Peyer's patch (tissue), 4 donors: Measurements from ENCODE around the gene LENEP. TPM values are rescaled to one million over a fixed set of nuclear protein-coding genes. Genes with fewer than 3 reads are reported as not detected.

ENCODE experiments used
- DNase-seq, 3 donors: peaks; one replicate each; pipeline ENCODE4 v3.0.0-alpha.2; 2017 to 2019
- H3K27ac ChIP-seq, 4 donors: fragments of 200-600 bp; sonication (generic); one replicate each; pipeline ENCODE4 v1.5.1; 2016 to 2019
- H3K27me3 ChIP-seq, 2 donors: fragments of 200-600 bp; sonication (generic); one replicate each; pipeline ENCODE4 v1.5.1; 2019
- H3K36me3 ChIP-seq, 3 donors: fragments of 200-600 bp; sonication (generic); one replicate each; pipeline ENCODE4 v1.5.1; 2016 to 2019
- H3K4me1 ChIP-seq, 4 donors: fragments of 200-600 bp; sonication (generic); one replicate each; pipeline ENCODE4 v1.5.1; 2016 to 2019
- H3K4me3 ChIP-seq, 4 donors: fragments of 200-600 bp; sonication (generic); 1 replicate in 3 of 4; 2 replicates in 1 of 4; pipeline ENCODE4 v1.5.1; 2016 to 2019; ENCODE audit warnings: mild to moderate bottlenecking in 1 of 4
- H3K9me3 ChIP-seq, 4 donors: fragments of 200-600 bp; sonication (generic); one replicate each; pipeline ENCODE4 v1.5.1; 2016 to 2019; ENCODE audit warnings: mild to moderate bottlenecking in 1 of 4
- POLR2A ChIP-seq, 2 donors: fragments of 450-650 bp; IDR thresholded peaks; one replicate each; pipeline ENCODE4 v1.5.1; 2017; ENCODE audit warnings: antibody characterized with exemption in 2 of 2, mild to moderate bottlenecking in 2 of 2, moderate library complexity in 2 of 2
- total RNA-seq, 4 donors: library from RNA; depleted of rRNA; stranded (reverse); fragments of >200 nt; gene quantifications; one replicate each; pipeline ENCODE4 v1.1.0, GENCODE V29; 2016
- TF ChIP-seq, protein P1 (sequence below), 6 experiments: fragments of 450-650 bp in 4 of 6; fragments of 200-600 bp in 2 of 6; sonication (generic) in 1 of 6; IDR thresholded peaks; one replicate each; pipeline ENCODE4 v1.5.1; 2017 to 2019; ENCODE audit warnings: antibody characterized with exemption in 6 of 6, mild to moderate bottlenecking in 3 of 6, moderate library complexity in 1 of 6

LENEP gene
- total RNA-seq, 4 donors from 2014 or later: not detected

DNA sequence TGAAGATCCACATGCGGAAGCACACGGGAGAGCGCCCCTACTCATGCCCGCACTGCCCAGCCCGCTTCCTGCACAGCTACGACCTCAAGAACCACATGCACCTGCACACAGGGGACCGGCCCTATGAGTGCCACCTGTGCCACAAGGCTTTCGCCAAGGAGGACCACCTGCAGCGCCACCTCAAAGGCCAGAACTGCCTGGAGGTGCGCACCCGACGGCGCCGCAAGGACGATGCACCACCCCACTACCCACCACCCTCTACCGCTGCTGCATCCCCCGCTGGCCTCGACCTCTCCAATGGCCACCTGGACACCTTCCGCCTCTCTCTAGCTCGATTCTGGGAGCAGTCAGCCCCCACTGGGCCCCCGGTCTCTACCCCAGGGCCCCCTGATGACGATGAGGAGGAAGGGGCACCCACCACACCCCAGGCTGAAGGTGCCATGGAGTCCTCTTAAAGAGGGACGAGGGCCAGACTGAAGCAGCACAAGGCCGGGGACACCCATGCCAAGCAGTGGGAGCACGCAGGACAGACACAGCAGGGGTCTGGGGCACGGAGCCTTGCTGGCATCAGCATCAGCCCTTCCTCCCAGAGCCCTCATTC, 22.9 kb downstream of the LENEP start:
- peaks cover under 1 to 67% (median 39%) of the 10 kb centered on the region in 4 donors for H3K4me1 ChIP-seq
- peak overlapping the region in 2 of 4 donors; percentile 42 to 49 for H3K4me3 ChIP-seq
- DNase-seq: peak; percentile 53 to 86 (median 82)
- TF ChIP-seq, protein P1, sequence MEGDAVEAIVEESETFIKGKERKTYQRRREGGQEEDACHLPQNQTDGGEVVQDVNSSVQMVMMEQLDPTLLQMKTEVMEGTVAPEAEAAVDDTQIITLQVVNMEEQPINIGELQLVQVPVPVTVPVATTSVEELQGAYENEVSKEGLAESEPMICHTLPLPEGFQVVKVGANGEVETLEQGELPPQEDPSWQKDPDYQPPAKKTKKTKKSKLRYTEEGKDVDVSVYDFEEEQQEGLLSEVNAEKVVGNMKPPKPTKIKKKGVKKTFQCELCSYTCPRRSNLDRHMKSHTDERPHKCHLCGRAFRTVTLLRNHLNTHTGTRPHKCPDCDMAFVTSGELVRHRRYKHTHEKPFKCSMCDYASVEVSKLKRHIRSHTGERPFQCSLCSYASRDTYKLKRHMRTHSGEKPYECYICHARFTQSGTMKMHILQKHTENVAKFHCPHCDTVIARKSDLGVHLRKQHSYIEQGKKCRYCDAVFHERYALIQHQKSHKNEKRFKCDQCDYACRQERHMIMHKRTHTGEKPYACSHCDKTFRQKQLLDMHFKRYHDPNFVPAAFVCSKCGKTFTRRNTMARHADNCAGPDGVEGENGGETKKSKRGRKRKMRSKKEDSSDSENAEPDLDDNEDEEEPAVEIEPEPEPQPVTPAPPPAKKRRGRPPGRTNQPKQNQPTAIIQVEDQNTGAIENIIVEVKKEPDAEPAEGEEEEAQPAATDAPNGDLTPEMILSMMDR (IDR thresholded peaks at IDR 0.05): no peak
- TF ChIP-seq POLR2A (IDR thresholded peaks at IDR 0.05): no peak
- H3K36me3 ChIP-seq: peaks cover 0 to 42% (median 0%) of the 10 kb centered on the region in 3 donors
- H3K27me3 ChIP-seq: no peaks in the 10 kb centered on the region
- H3K27ac ChIP-seq: peak overlapping the region; percentile 85 to 99 (median 92)
- no peaks in the 10 kb centered on the region for H3K9me3 ChIP-seq

DNA sequence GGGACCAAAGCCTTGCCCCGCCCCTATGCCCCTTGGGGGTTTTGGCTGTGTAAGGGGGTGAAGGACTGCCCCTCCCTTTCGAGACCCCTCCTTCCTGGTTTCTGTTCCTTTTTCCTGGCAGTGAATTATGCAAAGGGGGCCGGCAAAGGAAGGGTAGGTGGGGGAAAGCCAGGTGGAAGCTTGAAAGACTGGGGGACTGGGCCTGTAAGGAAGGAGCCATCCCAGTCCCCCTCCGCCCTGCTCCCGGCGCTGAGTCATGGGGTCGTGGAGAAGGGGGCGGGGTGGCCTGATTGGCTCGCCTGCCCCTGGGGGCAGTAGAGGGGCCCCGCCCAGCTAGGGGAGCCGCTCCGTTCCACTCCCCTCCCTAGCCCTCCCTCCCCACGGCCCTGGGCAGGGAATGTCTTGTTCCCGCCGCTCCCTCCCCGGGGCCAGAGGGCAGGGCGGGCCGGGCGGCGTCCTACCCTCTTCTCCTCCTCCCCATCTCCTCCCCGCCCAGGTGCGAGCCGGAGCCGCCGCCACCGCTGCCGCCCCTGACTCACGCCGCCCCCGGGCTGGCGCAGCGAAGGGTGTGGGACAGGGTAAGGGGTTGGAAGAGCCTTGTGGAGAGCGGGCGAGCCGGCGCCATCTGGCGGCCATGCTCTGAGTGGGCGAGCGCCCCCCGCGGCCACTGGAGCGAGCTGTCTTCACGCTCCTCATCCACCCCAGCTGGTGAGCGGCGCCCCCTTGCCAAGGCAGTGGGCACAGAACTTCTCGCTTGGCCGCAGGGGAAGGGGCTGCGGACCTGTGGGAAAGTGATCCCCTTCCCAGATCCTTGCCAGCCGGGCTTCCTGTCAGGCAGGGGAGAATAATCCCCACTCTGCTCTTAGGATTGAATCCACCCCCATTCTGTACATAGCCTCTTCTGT, 23.9 kb downstream of the LENEP start:
- peak; percentile 32 to 69 for TF ChIP-seq POLR2A (IDR thresholded peaks at IDR 0.05)
- TF ChIP-seq, protein P1 (IDR thresholded peaks at IDR 0.05): peak; percentile 99 to 100 (median 99)
- peak; percentile 90 to 98 (median 95) for DNase-seq
- Histone ChIP-seq H3K4me1 (peaks cover 0 to 57% (median 31%) of the 10 kb centered on the region in 4 donors), H3K27ac (peak overlapping the region; percentile 85 to 99 (median 92)), H3K9me3 (no peaks in the 10 kb centered on the region), H3K36me3 (peaks cover 0 to 42% (median 0%) of the 10 kb centered on the region in 3 donors), H3K27me3 (no peaks in the 10 kb centered on the region), H3K4me3 (peak overlapping the region; percentile 33 to 50 (median 46))

DNA sequence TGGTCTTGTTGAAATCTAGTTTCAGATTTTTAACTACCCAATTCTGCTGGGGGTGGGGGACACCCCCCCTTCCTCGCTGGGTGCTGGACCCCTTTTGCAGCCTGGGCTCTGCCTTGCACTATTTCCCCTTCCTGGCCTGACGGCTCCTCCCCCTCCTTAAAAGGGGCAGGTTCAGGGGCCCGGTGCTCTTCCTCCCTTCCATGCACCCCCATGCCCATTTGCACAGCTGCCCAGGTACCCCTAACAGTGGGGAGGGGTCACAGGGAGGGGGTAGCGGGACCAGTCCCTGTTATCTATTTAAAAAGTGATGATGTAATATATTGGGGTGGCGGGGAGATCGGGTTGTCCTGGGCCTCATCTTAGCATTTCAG, 24.5 kb downstream of the LENEP start:
- Histone ChIP-seq H3K4me3 (peak overlapping the region; percentile 33 to 50 (median 46)), H3K27ac (peak overlapping the region; percentile 85 to 99 (median 92)), H3K27me3 (no peaks in the 10 kb centered on the region), H3K36me3 (peaks cover 0 to 42% (median 0%) of the 10 kb centered on the region in 3 donors), H3K4me1 (peaks cover 0 to 53% (median 28%) of the 10 kb centered on the region in 4 donors), H3K9me3 (no peaks in the 10 kb centered on the region)
- peak in 1 of 3 donors; percentile 54 for DNase-seq
- TF ChIP-seq, protein P1 (IDR thresholded peaks at IDR 0.05): no peak
- TF ChIP-seq POLR2A (IDR thresholded peaks at IDR 0.05): no peak

DNA sequence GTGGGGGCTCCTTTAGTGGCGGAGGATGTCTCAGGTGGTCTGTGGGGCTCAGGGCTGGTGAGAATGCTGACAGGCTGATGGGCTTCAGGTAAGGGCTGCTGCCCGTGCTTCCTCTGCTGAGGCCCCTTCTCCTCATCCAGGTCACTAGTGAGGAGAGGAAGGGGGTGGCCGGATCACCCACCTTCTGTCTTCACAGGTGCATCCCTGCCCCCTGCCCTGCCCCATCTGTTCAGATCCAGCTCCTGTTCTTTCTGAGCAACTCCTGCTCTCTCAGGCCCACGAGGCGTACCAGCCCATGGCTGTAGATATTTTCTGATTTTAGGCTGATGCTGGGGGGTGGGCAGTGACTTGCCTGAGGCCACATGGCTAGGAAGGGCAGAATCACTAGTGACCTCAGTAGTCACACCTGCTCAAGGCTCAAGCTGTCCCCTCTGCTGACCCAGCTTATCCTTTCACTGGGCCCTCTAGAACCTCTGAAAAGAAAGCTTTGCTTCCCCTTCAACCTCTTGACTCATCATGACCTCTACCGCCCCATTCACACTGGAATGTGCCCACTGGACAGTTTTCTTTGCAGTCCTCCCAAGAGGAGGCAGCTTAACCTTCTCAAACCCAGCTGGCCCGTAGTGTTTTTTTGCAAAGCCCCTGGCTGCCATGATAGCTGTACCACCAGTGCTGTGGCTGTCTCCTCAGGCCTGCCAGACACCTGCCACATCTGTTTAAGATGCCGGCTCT, 25.4 kb downstream of the LENEP start:
- H3K4me3 ChIP-seq: no peak overlapping the region
- no peak for TF ChIP-seq POLR2A (IDR thresholded peaks at IDR 0.05)
- TF ChIP-seq, protein P1 (IDR thresholded peaks at IDR 0.05): no peak
- H3K9me3 ChIP-seq: no peaks in the 10 kb centered on the region
- peak overlapping the region in 3 of 4 donors; percentile 85 to 99 (median 87) for H3K27ac ChIP-seq
- H3K27me3 ChIP-seq: no peaks in the 10 kb centered on the region
- peaks cover 0 to 47% (median 28%) of the 10 kb centered on the region in 4 donors for H3K4me1 ChIP-seq
- DNase-seq: no peak
- H3K36me3 ChIP-seq: peaks cover 0 to 41% (median 0%) of the 10 kb centered on the region in 3 donors
